Heart right ventricle (tissue), 16 donors: ENCODE results near the gene ARRDC5. TPM values are rescaled to one million over a fixed set of nuclear protein-coding genes. Genes with fewer than 3 reads are reported as not detected.
"Not testable (repeated sequence)": the region's sequence is repeated elsewhere in the genome, so short reads cannot be mapped to it uniquely, and the experiment has no call there.

Source experiments
- ATAC-seq, 8 donors: fragments of 200-7000 bp; cut with Tn5 transposase; one replicate each; pipeline ENCODE4 v1.9.1; 2020; ENCODE audit warnings: mild to moderate bottlenecking in 8 of 8, moderate library complexity in 8 of 8, moderate number of reproducible peaks in 1 of 8
- DNase-seq, 2 donors: peaks; one replicate each; pipeline ENCODE4 v3.0.0-alpha.2; 2020
- H3K27ac ChIP-seq, 10 donors: fragments of 200-600 bp; sonication (generic) in 2 of 10; one replicate each; pipeline versions ENCODE4 v1.5.0 to v1.8.0; 2020 to 2022; ENCODE audit warnings: mild to moderate bottlenecking in 3 of 10
- H3K27me3 ChIP-seq, 7 donors: fragments of 200-600 bp; one replicate each; pipeline ENCODE4 v1.8.0; 2021 to 2022; ENCODE audit warnings: mild to moderate bottlenecking in 2 of 7
- H3K36me3 ChIP-seq, 9 donors: fragments of 200-600 bp; sonication (generic) in 1 of 9; one replicate each; pipeline versions ENCODE4 v1.5.0 to v1.8.0; 2020 to 2022; ENCODE audit warnings: mild to moderate bottlenecking in 2 of 9
- H3K4me1 ChIP-seq, 9 donors: fragments of 200-600 bp; sonication (generic) in 1 of 9; one replicate each; pipeline versions ENCODE4 v1.5.0 to v1.8.0; 2020 to 2022; ENCODE audit warnings: mild to moderate bottlenecking in 4 of 9
- H3K4me3 ChIP-seq, 10 donors: fragments of 200-600 bp; sonication (generic) in 2 of 10; one replicate each; pipeline versions ENCODE4 v1.5.0 to v1.8.0; 2020 to 2022; ENCODE audit warnings: mild to moderate bottlenecking in 7 of 10, moderate library complexity in 2 of 10
- H3K9me3 ChIP-seq, 11 donors: fragments of 200-600 bp in 10 of 11; sonication (generic) in 2 of 11; one replicate each; pipeline versions ENCODE4 v1.5.0 to v1.8.0; 2013 to 2022; ENCODE audit warnings: mild to moderate bottlenecking in 2 of 11, control low read depth in 1 of 11, moderate library complexity in 1 of 11
- CTCF ChIP-seq, 9 donors: fragments of 200-600 bp; sonication (generic) in 2 of 9; IDR thresholded peaks; one replicate each; pipeline versions ENCODE4 v1.5.0 to v1.8.0; 2021 to 2022; ENCODE audit warnings: antibody characterized with exemption in 9 of 9, mild to moderate bottlenecking in 5 of 9, moderate library complexity in 1 of 9
- WGBS, 2 donors: extraction: QIAGEN DNeasy Blood & Tissue Kit; methylation state at CpG; one replicate each; pipeline ENCODE4 v1.1.7; 2013; ENCODE audit warnings: inconsistent platforms in 1 of 2; 5-methylcytosine and 5-hydroxymethylcytosine counted together
- intact Hi-C, 10 donors: fragments of 100-400 bp; cut with DNase I; formaldehyde crosslinking; loops; one replicate each; pipeline versions ENCODE4 v1.11.1 to v1.14.2; 2022
- long read RNA-seq, 3 donors: library from polyadenylated mRNA; unstranded; transcript quantifications; one replicate each; pipeline ENCODE4 v2.0.0, GENCODE V29; 2020 to 2021
- polyA plus RNA-seq, 2 donors: library from polyadenylated mRNA; stranded (reverse); fragments of 200-250 nt; gene quantifications; one replicate each; pipeline ENCODE4 v1.2.3, GENCODE V29; 2013
- total RNA-seq, 10 donors: library from RNA; stranded (reverse); fragmentation: NEBNext Ultra II Directional in 3 of 10; extraction: Animal tissue kit (Norgen Biotek cat#: 25700) in 3 of 10; gene quantifications; one replicate each; pipeline versions ENCODE4 v1.2.1 to v1.2.4, GENCODE V29; 2021 to 2023
- donor health status: Arrhythmogenic right ventricular cardiomyopathy.
- donor health status: ischemic (EF 13 %, LVEDD 7.1; RV severe dilation, severe dysfunction).
- donor health status: healthy with polysubstance abuse.
- donor health status: DM: no; HTN: yes; CAD: no.
- donor health status: DM: no; HTN: no; CAD: no.
- donor health status: ischemic (EF 25% LVEDD 6.9; RV normal size, moderate dysfunction).
- donor health status: ischemic (EF 25% LVEDD 5.7; RV mildly dilated, moderate dysfunction).
- donor health status: healthy.
- donor health status: DM: yes; HTN: yes; CAD: no.
- donor health status: Ischemic cardiomyopathy.
- donor health status: ischemic (EF 35%, LVEDD 5.7; RV mildly dilated, moderate dysfunction).
- donor health status: nonischemic (EF 11% LVEDD 7.7; RV severe dilation, severe dysfunction).
- donor health status: DM: yes; HTN: yes; CAD: no.
- donor health status: PGD.
- donor health status: ischemic (EF 29% LVEDD 5.4; RV normal size, mild dysfunction).
- donor health status: nonischemic (EF 23%, LVEDD 6.1; RV moderate dilation, normal function).

The ARRDC5 gene
- total RNA-seq (under 1 TPM in 1 of 10 donors, not detected in 9; 0.21 TPM), polyA plus RNA-seq (under 1 TPM in 1 of 2 donors, not detected in 1; 0.01 TPM)
- long read RNA-seq, donor 1, result 0 reads
- long read RNA-seq, donor 2, result 0 reads
- long read RNA-seq, donor 3, result 0 reads

- intact Hi-C loops, result no loop called here
Observed at GRCh38 chr19:4902796-4903195, at the start of gene ARRDC5. Gene ARRDC5 (minus strand): TSS chr19:4902896. CDS start chr19:4902825, 71 bp downstream.

GRCh38 chr19:4951656-4952055, 49.0 kb upstream of the ARRDC5 start:
- H3K4me3 ChIP-seq, result no peak overlapping the region
- H3K27me3 ChIP-seq, result no peaks in the 10 kb centered on the region
- no peak for TF ChIP-seq CTCF (IDR thresholded peaks at IDR 0.05)
- peaks cover 0 to 14% (median 0%) of the 10 kb centered on the region in 9 donors for H3K4me1 ChIP-seq
- intact Hi-C loops, result no loop called here
- peak in 4 of 8 donors; percentile 33 to 45 (median 39) for ATAC-seq
- no peak for DNase-seq
- H3K9me3 ChIP-seq, result no peaks in the 10 kb centered on the region
- H3K36me3 ChIP-seq, result peaks cover 0 to 27% (median 0%) of the 10 kb centered on the region in 9 donors
- H3K27ac ChIP-seq, result no peak overlapping the region
- 39 to 60% methylated on average over 11 of the region's 11 CpGs for WGBS, 2 donors

More at GRCh38 chr19:4902796-4903195, at the start of gene ARRDC5:
- H3K36me3 ChIP-seq, result no peaks in the 10 kb centered on the region
- WGBS, 2 donors, result 78 to 79% methylated on average over 7 of the region's 7 CpGs
- no peaks in the 10 kb centered on the region for H3K4me1 ChIP-seq
- ATAC-seq (no peak), DNase-seq (no peak)
- no peaks in the 10 kb centered on the region for H3K27me3 ChIP-seq
- no peak within 1 kb of the TSS for H3K27ac ChIP-seq
- H3K9me3 ChIP-seq, result no peaks in the 10 kb centered on the region
- no peak within 1 kb of the TSS for H3K4me3 ChIP-seq
- no peak for TF ChIP-seq CTCF (IDR thresholded peaks at IDR 0.05)

- H3K36me3 ChIP-seq, result peaks cover 0 to 29% (median 0%) of the 10 kb centered on the region in 9 donors
- H3K4me3 ChIP-seq, H3K27me3 ChIP-seq, DNase-seq, H3K27ac ChIP-seq, H3K9me3 ChIP-seq, intact Hi-C loops: not testable (repeated sequence)
- peaks cover 0 to 14% (median 0%) of the 10 kb centered on the region in 9 donors for H3K4me1 ChIP-seq
- peak in 1 of 8 donors; percentile 25 for ATAC-seq
- WGBS, 2 donors, result 94 to 98% methylated on average over 20 to 23 of the region's 23 CpGs
Observed at GRCh38 chr19:4950650-4951049, 48.0 kb upstream of the ARRDC5 start.

- H3K27me3 ChIP-seq, H3K27ac ChIP-seq, H3K4me3 ChIP-seq, intact Hi-C loops, DNase-seq, H3K4me1 ChIP-seq, H3K9me3 ChIP-seq: not testable (repeated sequence)
- peak in 1 of 8 donors; percentile 47 for ATAC-seq
- peaks cover 0 to 24% (median 0%) of the 10 kb centered on the region in 9 donors for H3K36me3 ChIP-seq
- WGBS, 2 donors, result 97 to 98% methylated on average over 35 of the region's 35 CpGs
Observed at GRCh38 chr19:4941638-4942169, 39.0 kb upstream of the ARRDC5 start.

- Histone ChIP-seq H3K9me3 (no peaks in the 10 kb centered on the region), H3K27ac (no peak overlapping the region), H3K27me3 (no peaks in the 10 kb centered on the region), H3K4me1 (no peaks in the 10 kb centered on the region), H3K4me3 (no peak overlapping the region), H3K36me3 (peaks cover 0 to 17% (median 0%) of the 10 kb centered on the region in 9 donors)
- TF ChIP-seq CTCF (IDR thresholded peaks at IDR 0.05), result no peak
- intact Hi-C loops, result no loop called here
- no peak for DNase-seq
- 92 to 94% methylated on average over 7 of the region's 7 CpGs for WGBS, 2 donors
- no peak for ATAC-seq
Observed at GRCh38 chr19:4939466-4939865, 36.8 kb upstream of the ARRDC5 start.

GRCh38 chr19:4938461-4938860, 35.8 kb upstream of the ARRDC5 start:
- ATAC-seq, DNase-seq, H3K27ac ChIP-seq, H3K27me3 ChIP-seq, H3K9me3 ChIP-seq, H3K4me1 ChIP-seq, H3K4me3 ChIP-seq, intact Hi-C loops: not testable (repeated sequence)
- 92 to 93% methylated on average over 4 of the region's 4 CpGs for WGBS, 2 donors
- H3K36me3 ChIP-seq, result peaks cover 0 to 13% (median 0%) of the 10 kb centered on the region in 9 donors
